PC-3 (cell line): ENCODE measurements around the gene RFX4.

Experiments used
- CTCF ChIP-seq: fragments of 300-600 bp; sonication (generic); conservative IDR thresholded peaks from 2 replicates; pipeline ENCODE4 v1.5.1; 2017; ENCODE audit warnings: antibody characterized with exemption, low read depth, mild to moderate bottlenecking, low read length
- EZH2 ChIP-seq: fragments of 300-600 bp; sonication (generic); IDR thresholded peaks from one replicate; pipeline ENCODE4 v1.6.1; 2017; ENCODE audit warnings: antibody characterized with exemption, mild to moderate bottlenecking, low read length; ENCODE audit not compliant: unreplicated experiment
- EZH2phosphoT487 ChIP-seq: fragments of 300-600 bp; sonication (generic); IDR thresholded peaks from 2 replicates; pipeline ENCODE4 v1.6.1; 2018; ENCODE audit warnings: mild to moderate bottlenecking, antibody characterized with exemption, low read length, borderline replicate concordance

GRCh38 chr12:106750524-106750923, 167.7 kb downstream of the RFX4 start:
- TF ChIP-seq CTCF: no peak
- no peak for TF ChIP-seq EZH2
- no peak for TF ChIP-seq EZH2phosphoT487
